ENCODE measurements around the gene MYO18A. TPM values are rescaled to one million over a fixed set of nuclear protein-coding genes. Genes with fewer than 3 reads are reported as not detected.

The MYO18A gene
- total RNA-seq, 2 donors from 2014 or later, result 43.8 to 56.7 TPM

- Mint-ChIP-seq H3K9me3 (no peaks in the 10 kb centered on the region), H3K4me1 (peaks cover 12% of the 10 kb centered on the region), H3K36me3 (ENCODE audit: low read depth) (peaks cover 10% of the 10 kb centered on the region), H3K27me3 (ENCODE audit: insufficient read depth) (no peaks in the 10 kb centered on the region), H3K27ac (no peak overlapping the region), H3K4me3 (no peak overlapping the region)
- H3K36me3 ChIP-seq (ENCODE audit: control insufficient read depth, insufficient read depth, low read length), result no peaks in the 10 kb centered on the region
- no peaks in the 10 kb centered on the region for H3K27me3 ChIP-seq (ENCODE audit: control insufficient read depth, insufficient read depth, low read length, poor library complexity, severe bottlenecking)
- H3K9me3 ChIP-seq (ENCODE audit: control insufficient read depth, low read length), result no peaks in the 10 kb centered on the region
- DNase-seq, result no peak
- no peak overlapping the region for H3K4me3 ChIP-seq (ENCODE audit: low read length)
- no peak overlapping the region for H3K27ac ChIP-seq (ENCODE audit: low read depth, low read length)
- H3K4me1 ChIP-seq (ENCODE audit: control insufficient read depth, insufficient read depth, low read length), result no peaks in the 10 kb centered on the region
- 86 to 96% methylated on average over 6 of the region's 6 CpGs for WGBS, 2 experiments (ENCODE audit: insufficient coverage in 1 of 2, insufficient read length in 1 of 2)
- no peak for TF ChIP-seq CTCF (conservative IDR thresholded peaks at IDR 0.05)
- H3K9ac ChIP-seq (ENCODE audit: extremely low read depth, low read length, poor library complexity, severe bottlenecking), result no peak overlapping the region
Measured at GRCh38 chr17:29076087-29076486, 104.1 kb downstream of the MYO18A start.

DNA sequence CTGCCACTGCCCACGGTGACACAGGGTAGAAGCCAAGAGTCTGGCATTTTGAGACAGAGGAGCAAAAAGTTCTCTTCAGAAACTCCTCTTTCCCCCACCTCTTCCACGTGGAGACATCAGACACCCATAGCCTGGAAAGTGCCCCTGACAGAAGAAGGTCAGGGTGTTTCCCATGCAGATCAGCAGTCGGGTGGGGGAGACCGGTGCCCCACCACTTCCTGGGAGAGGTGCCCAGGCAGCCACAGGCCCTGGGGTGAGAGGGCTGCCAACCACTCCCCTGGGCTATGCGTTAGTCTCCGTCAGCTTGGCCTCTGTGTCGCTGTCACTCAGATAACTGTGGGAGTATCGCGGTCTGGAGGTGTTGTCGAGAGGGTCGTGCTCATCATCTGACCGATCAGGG, 105.7 kb downstream of the MYO18A start:
- 95 to 96% methylated on average over 10 to 12 of the region's 12 CpGs for WGBS, 2 experiments (ENCODE audit: insufficient coverage in 1 of 2, insufficient read length in 1 of 2)
- Histone ChIP-seq H3K9me3 (ENCODE audit: control insufficient read depth, low read length) (no peaks in the 10 kb centered on the region), H3K4me1 (ENCODE audit: control insufficient read depth, insufficient read depth, low read length) (no peaks in the 10 kb centered on the region), H3K4me3 (ENCODE audit: low read length) (no peak overlapping the region), H3K27ac (ENCODE audit: low read depth, low read length) (no peak overlapping the region), H3K27me3 (ENCODE audit: control insufficient read depth, insufficient read depth, low read length, poor library complexity, severe bottlenecking) (no peaks in the 10 kb centered on the region), H3K36me3 (ENCODE audit: control insufficient read depth, insufficient read depth, low read length) (no peaks in the 10 kb centered on the region), H3K9ac (ENCODE audit: extremely low read depth, low read length, poor library complexity, severe bottlenecking) (no peak overlapping the region)
- Mint-ChIP-seq H3K4me3 (no peak overlapping the region), H3K36me3 (ENCODE audit: low read depth) (peaks cover 4% of the 10 kb centered on the region), H3K27ac (no peak overlapping the region), H3K9me3 (no peaks in the 10 kb centered on the region), H3K27me3 (ENCODE audit: insufficient read depth) (no peaks in the 10 kb centered on the region), H3K4me1 (peaks cover 19% of the 10 kb centered on the region)
- DNase-seq, result no peak
- TF ChIP-seq CTCF (conservative IDR thresholded peaks at IDR 0.05), result no peak

DNA sequence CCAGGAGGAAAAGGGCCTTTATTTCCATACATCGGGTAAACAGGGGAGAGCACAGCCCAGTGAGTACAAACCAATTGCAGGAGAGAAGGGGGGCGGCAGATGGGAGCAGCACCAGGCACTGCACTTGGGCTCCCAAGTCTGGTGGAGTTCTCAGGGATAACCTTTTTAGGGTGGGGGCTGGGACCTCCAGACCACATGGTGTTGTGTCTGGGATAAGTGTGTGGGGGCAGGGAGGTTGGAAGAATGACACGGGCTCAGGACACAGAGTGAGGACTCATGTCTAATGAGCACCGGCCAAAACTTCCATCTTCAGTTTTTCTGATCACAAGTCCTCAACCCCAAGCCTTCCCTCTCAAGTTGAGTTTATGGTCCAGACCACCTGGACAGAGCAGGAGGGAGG, 106.7 kb downstream of the MYO18A start:
- H3K9me3 ChIP-seq (ENCODE audit: control insufficient read depth, low read length), result no peaks in the 10 kb centered on the region
- no peak overlapping the region for H3K4me3 ChIP-seq (ENCODE audit: low read length)
- H3K4me1 ChIP-seq (ENCODE audit: control insufficient read depth, insufficient read depth, low read length), result no peaks in the 10 kb centered on the region
- WGBS, 2 experiments (ENCODE audit: insufficient coverage in 1 of 2, insufficient read length in 1 of 2), result 90 to 95% methylated on average over 4 of the region's 4 CpGs
- DNase-seq, result no peak
- no peaks in the 10 kb centered on the region for H3K27me3 Mint-ChIP-seq (ENCODE audit: insufficient read depth)
- no peaks in the 10 kb centered on the region for H3K9me3 Mint-ChIP-seq
- H3K27ac ChIP-seq (ENCODE audit: low read depth, low read length), result no peak overlapping the region
- no peak overlapping the region for H3K9ac ChIP-seq (ENCODE audit: extremely low read depth, low read length, poor library complexity, severe bottlenecking)
- no peak for TF ChIP-seq CTCF (conservative IDR thresholded peaks at IDR 0.05)
- H3K36me3 ChIP-seq (ENCODE audit: control insufficient read depth, insufficient read depth, low read length), result no peaks in the 10 kb centered on the region
- peaks cover 2% of the 10 kb centered on the region for H3K36me3 Mint-ChIP-seq (ENCODE audit: low read depth)
- H3K4me1 Mint-ChIP-seq, result peaks cover 19% of the 10 kb centered on the region
- no peak overlapping the region for H3K27ac Mint-ChIP-seq
- no peaks in the 10 kb centered on the region for H3K27me3 ChIP-seq (ENCODE audit: control insufficient read depth, insufficient read depth, low read length, poor library complexity, severe bottlenecking)
- H3K4me3 Mint-ChIP-seq, result no peak overlapping the region

Data from endodermal cell (in vitro differentiated cells).